CD4-positive, CD25-positive, alpha-beta regulatory T cell (primary cell): Measurements from ENCODE around the gene PYURF. TPM values are rescaled to one million over a fixed set of nuclear protein-coding genes. Genes with fewer than 3 reads are reported as not detected.

Experiments
- ATAC-seq, 2 donors: fragments of 150-1000 bp; cut with Tn5 transposase; one replicate each; pipeline ENCODE4 v1.10.0; 2021; ENCODE audit warnings: low read depth in 2 of 2, moderate number of reproducible peaks in 2 of 2, moderate library complexity in 1 of 2
- DNase-seq, 3 donors: peaks; one replicate each; pipeline versions ENCODE4 v3.0.0 to v3.0.0-alpha.2; 2012 to 2022; ENCODE audit warnings: mixed read lengths in 1 of 3
- H3K27ac ChIP-seq: one replicate; pipeline ENCODE4 v1.7.0; 2013; ENCODE audit warnings: mild to moderate bottlenecking, low read length; ENCODE audit not compliant: insufficient read depth, poor library complexity, severe bottlenecking
- H3K27me3 ChIP-seq: one replicate; pipeline ENCODE4 v1.7.0; 2013; ENCODE audit warnings: low read length; ENCODE audit not compliant: control insufficient read depth, insufficient read depth
- H3K36me3 ChIP-seq: one replicate; pipeline ENCODE4 v1.7.0; 2013; ENCODE audit warnings: mild to moderate bottlenecking, low read length, moderate library complexity; ENCODE audit not compliant: control insufficient read depth, insufficient read depth
- H3K4me1 ChIP-seq: 2 replicates; pipeline ENCODE4 v1.7.0; 2013; ENCODE audit warnings: mild to moderate bottlenecking, low read length; ENCODE audit not compliant: insufficient read depth, control insufficient read depth, poor library complexity, severe bottlenecking
- H3K4me3 ChIP-seq: one replicate; pipeline ENCODE4 v1.7.0; 2013; ENCODE audit warnings: low read depth, mild to moderate bottlenecking, low read length, moderate library complexity
- H3K9me3 ChIP-seq, 2 experiments: 1 replicate in 1 of 2; 2 replicates in 1 of 2; pipeline ENCODE4 v1.7.0; 2013; ENCODE audit warnings: low read length in 2 of 2, mild to moderate bottlenecking in 1 of 2, moderate library complexity in 1 of 2; ENCODE audit not compliant: control insufficient read depth in 2 of 2
- H3K27ac Mint-ChIP-seq, 3 donors: one replicate each; pipeline ENCODE4 v1.8.0; 2020 to 2022; ENCODE audit warnings: mild to moderate bottlenecking in 3 of 3, mixed read lengths in 3 of 3, moderate library complexity in 2 of 3
- H3K27me3 Mint-ChIP-seq: one replicate; pipeline ENCODE4 v1.8.0; 2022; ENCODE audit warnings: mild to moderate bottlenecking, mixed read lengths
- H3K36me3 Mint-ChIP-seq: one replicate; pipeline ENCODE4 v1.8.0; 2020; ENCODE audit warnings: mixed read lengths
- H3K4me1 Mint-ChIP-seq, 4 donors: one replicate each; pipeline ENCODE4 v1.8.0; 2020 to 2022; ENCODE audit warnings: mixed read lengths in 4 of 4, mild to moderate bottlenecking in 1 of 4
- H3K4me3 Mint-ChIP-seq, 4 donors: one replicate each; pipeline ENCODE4 v1.8.0; 2020 to 2022; ENCODE audit warnings: mild to moderate bottlenecking in 4 of 4, mixed read lengths in 4 of 4, moderate library complexity in 3 of 4
- H3K9me3 Mint-ChIP-seq, 7 donors: one replicate each; pipeline ENCODE4 v1.8.0; 2020 to 2022; ENCODE audit warnings: mixed read lengths in 7 of 7, mild to moderate bottlenecking in 3 of 7, moderate library complexity in 2 of 7
- polyA plus RNA-seq, 4 donors: library from polyadenylated mRNA; unstranded; fragments of 300-500 nt; fragmentation: Illumina TruSeq; gene quantifications; one replicate each; pipeline ENCODE4 v1.2.3, GENCODE V29; 2021
- total RNA-seq: library from RNA; stranded (reverse); gene quantifications from one replicate; pipeline ENCODE4 v1.2.3, GENCODE V29; 2022

Gene PYURF
- total and polyA plus RNA-seq, 5 donors from 2014 or later: 42.6 to 276 (median 265) TPM

DNA sequence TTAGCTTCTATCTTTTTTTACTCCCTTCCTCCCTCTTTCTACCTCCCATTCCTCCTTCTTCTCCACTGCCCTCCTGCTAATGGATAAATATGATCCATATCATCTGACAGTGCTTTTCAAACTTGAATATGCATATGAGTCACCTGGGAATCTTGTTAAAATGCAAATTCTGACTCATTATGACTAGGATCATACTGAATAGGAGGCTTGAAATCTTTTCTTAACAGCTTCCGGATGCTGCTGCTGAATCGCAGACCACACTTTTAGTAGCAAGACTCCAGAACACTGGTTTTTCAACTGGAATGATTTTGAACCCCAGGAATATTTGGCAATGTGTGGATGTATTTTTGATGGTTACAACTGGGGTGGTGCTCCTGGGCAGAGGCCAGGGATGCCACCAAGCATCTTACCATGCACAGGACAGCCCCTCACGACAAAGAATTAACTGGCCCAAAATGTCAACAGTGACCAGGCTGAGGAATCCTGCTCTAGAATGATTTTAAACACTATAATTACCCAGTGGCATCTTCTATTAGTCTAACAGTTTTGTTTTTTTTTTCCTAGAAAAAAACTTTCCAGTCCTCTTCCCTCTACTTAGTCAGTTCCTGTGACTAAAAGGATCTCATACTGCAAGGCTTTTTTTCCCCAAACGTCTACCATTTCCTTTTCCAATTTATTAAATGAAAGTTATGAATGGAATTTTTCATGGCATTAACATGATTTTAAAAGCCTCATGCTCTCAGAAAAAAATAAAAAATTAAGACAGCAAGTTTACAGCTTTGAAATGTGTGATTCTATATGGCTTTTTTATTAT, 10.6 kb upstream of the PYURF start:
- Histone ChIP-seq H3K4me3 (no peak overlapping the region), H3K4me1 (no peaks in the 10 kb centered on the region), H3K9me3 (no peaks in the 10 kb centered on the region), H3K27ac (no peak overlapping the region), H3K36me3 (no peaks in the 10 kb centered on the region), H3K27me3 (no peaks in the 10 kb centered on the region)
- Mint-ChIP-seq H3K9me3 (no peaks in the 10 kb centered on the region), H3K27me3 (no peaks in the 10 kb centered on the region), H3K27ac (no peak overlapping the region), H3K4me3 (no peak overlapping the region), H3K36me3 (no peaks in the 10 kb centered on the region), H3K4me1 (peaks cover 0 to under 1% (median 0%) of the 10 kb centered on the region in 4 donors)
- no peak for DNase-seq
- no peak for ATAC-seq

DNA sequence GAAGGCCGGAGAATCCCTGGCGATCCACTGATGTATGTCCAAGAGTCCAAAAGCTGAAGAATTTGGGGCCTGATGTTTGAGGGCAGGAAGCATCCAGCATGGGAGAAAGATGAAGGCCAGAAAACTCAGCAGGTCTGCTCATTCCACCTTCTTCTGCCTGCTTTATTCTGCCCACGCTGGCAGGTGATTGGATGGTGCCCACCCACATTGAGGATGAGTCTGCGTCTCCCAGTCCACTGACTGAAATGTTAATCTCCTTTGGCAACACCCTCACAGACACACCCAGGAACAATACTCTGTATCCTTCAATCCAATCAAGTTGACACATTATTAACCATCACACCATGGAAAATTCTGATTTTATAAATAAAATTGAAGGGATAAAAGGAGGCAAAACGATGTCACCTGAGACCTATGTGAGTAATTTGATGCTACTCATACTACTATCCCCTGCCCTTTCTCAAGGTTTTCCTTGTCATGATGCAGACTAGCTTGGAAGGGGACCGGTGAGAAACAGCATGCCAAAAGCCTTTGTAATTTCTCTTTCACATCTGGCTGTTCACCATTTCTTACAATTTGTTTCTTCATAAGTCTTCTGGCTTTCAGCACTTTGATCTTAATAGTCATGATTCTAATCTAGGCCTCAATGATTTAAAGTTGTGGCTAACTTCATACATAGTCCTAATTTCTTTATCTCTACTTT, 9.7 kb upstream of the PYURF start:
- H3K4me3 Mint-ChIP-seq: no peak overlapping the region
- H3K4me1 ChIP-seq: no peaks in the 10 kb centered on the region
- no peaks in the 10 kb centered on the region for H3K9me3 Mint-ChIP-seq
- no peaks in the 10 kb centered on the region for H3K36me3 Mint-ChIP-seq
- no peak for ATAC-seq
- no peaks in the 10 kb centered on the region for H3K9me3 ChIP-seq
- no peak overlapping the region for H3K4me3 ChIP-seq
- no peaks in the 10 kb centered on the region for H3K27me3 ChIP-seq
- H3K27ac Mint-ChIP-seq: no peak overlapping the region
- DNase-seq: no peak
- no peaks in the 10 kb centered on the region for H3K36me3 ChIP-seq
- H3K4me1 Mint-ChIP-seq: no peaks in the 10 kb centered on the region
- no peak overlapping the region for H3K27ac ChIP-seq
- H3K27me3 Mint-ChIP-seq: no peaks in the 10 kb centered on the region

DNA sequence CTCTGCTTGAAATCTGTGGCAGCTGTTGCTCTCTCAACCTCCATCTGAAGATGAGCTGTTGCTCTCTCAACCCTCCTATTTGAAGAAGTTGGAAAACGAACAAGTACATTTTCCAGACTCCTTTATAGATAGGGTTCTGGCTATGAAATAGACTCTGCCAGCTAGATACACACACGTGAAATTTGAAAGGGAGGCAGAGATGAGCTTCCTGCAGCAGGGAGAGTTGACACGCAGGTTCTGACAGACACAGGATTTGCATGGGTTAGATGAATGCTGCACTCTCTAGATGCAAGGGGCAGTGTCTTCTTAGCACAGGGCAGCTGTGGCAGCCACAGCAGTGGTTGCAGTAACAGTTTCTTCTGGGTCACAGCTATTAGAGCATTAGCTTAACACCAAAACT, 8.0 kb upstream of the PYURF start:
- H3K27ac ChIP-seq: no peak overlapping the region
- Mint-ChIP-seq H3K9me3 (no peaks in the 10 kb centered on the region), H3K27ac (no peak overlapping the region), H3K4me3 (no peak overlapping the region), H3K4me1 (peaks cover 0 to 8% (median 0%) of the 10 kb centered on the region in 4 donors), H3K36me3 (no peaks in the 10 kb centered on the region), H3K27me3 (no peaks in the 10 kb centered on the region)
- peaks cover 6% of the 10 kb centered on the region for H3K4me1 ChIP-seq
- ATAC-seq: no peak
- no peak for DNase-seq
- no peaks in the 10 kb centered on the region for H3K27me3 ChIP-seq
- H3K9me3 ChIP-seq: no peaks in the 10 kb centered on the region
- no peak overlapping the region for H3K4me3 ChIP-seq
- no peaks in the 10 kb centered on the region for H3K36me3 ChIP-seq

DNA sequence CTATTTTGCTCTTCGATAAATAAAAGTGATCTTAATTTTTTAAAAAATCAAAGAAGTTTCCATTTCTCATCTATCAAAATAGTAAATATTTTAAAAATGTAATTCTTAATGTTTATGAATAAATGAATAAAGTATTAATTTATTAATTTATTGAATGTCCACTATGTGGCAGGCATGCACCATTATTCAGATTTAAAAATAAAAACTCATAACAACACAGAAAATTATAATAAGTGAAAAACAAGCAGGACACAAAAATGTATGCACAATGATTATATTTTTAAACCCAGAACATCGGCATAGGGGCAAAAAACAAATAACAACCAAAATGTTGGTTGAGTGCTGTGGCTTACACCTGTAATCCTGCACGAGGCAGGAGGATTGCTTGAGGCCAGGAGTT, 5.3 kb upstream of the PYURF start:
- Histone ChIP-seq H3K27ac (no peak overlapping the region), H3K27me3 (no peaks in the 10 kb centered on the region), H3K4me3 (no peak overlapping the region), H3K36me3 (no peaks in the 10 kb centered on the region), H3K9me3 (no peaks in the 10 kb centered on the region), H3K4me1 (peaks cover 15% of the 10 kb centered on the region)
- ATAC-seq (no peak), DNase-seq (no peak)
- Mint-ChIP-seq H3K4me3 (no peak overlapping the region), H3K9me3 (no peaks in the 10 kb centered on the region), H3K36me3 (no peaks in the 10 kb centered on the region), H3K27ac (no peak overlapping the region), H3K27me3 (no peaks in the 10 kb centered on the region), H3K4me1 (peaks cover 5 to 25% (median 17%) of the 10 kb centered on the region in 4 donors)

- Histone ChIP-seq H3K4me1 (peaks cover 20% of the 10 kb centered on the region), H3K9me3 (no peaks in the 10 kb centered on the region), H3K36me3 (no peaks in the 10 kb centered on the region), H3K27me3 (no peaks in the 10 kb centered on the region), H3K4me3 (no peak overlapping the region), H3K27ac (no peak overlapping the region)
- H3K36me3 Mint-ChIP-seq: no peaks in the 10 kb centered on the region
- no peak overlapping the region for H3K4me3 Mint-ChIP-seq
- H3K27ac Mint-ChIP-seq: no peak overlapping the region
- H3K4me1 Mint-ChIP-seq: peaks cover 7 to 28% (median 18%) of the 10 kb centered on the region in 4 donors
- no peak for ATAC-seq
- no peaks in the 10 kb centered on the region for H3K9me3 Mint-ChIP-seq
- H3K27me3 Mint-ChIP-seq: no peaks in the 10 kb centered on the region
- no peak for DNase-seq
Measured at GRCh38 chr4:88527787-88528186, 4.2 kb upstream of the PYURF start.

GRCh38 chr4:88526221-88526815, 2.7 kb upstream of the PYURF start:
- Mint-ChIP-seq H3K9me3 (no peaks in the 10 kb centered on the region), H3K36me3 (no peaks in the 10 kb centered on the region), H3K27ac (peak overlapping the region in 2 of 3 donors; percentile 27 to 83), H3K27me3 (no peaks in the 10 kb centered on the region), H3K4me1 (peaks cover 18 to 41% (median 30%) of the 10 kb centered on the region in 4 donors), H3K4me3 (peak overlapping the region in 2 of 4 donors; percentile 91 to 99)
- Histone ChIP-seq H3K4me3 (peak overlapping the region; percentile 40), H3K36me3 (peaks cover 3% of the 10 kb centered on the region), H3K9me3 (no peaks in the 10 kb centered on the region), H3K4me1 (peaks cover 34% of the 10 kb centered on the region), H3K27me3 (no peaks in the 10 kb centered on the region), H3K27ac (no peak overlapping the region)
- DNase-seq: peak in 2 of 3 donors; percentile 51 to 59
- ATAC-seq: no peak

- ATAC-seq: no peak
- Histone ChIP-seq H3K9me3 (no peaks in the 10 kb centered on the region), H3K4me3 (peak overlapping the region; percentile 86), H3K36me3 (peaks cover 7% of the 10 kb centered on the region), H3K27me3 (no peaks in the 10 kb centered on the region), H3K4me1 (peaks cover 36% of the 10 kb centered on the region), H3K27ac (peak overlapping the region; percentile 66)
- no peaks in the 10 kb centered on the region for H3K27me3 Mint-ChIP-seq
- peak overlapping the region; percentile 85 to 99 (median 91) for H3K4me3 Mint-ChIP-seq
- peak overlapping the region; percentile 76 to 95 (median 82) for H3K27ac Mint-ChIP-seq
- no peaks in the 10 kb centered on the region for H3K36me3 Mint-ChIP-seq
- H3K9me3 Mint-ChIP-seq: no peaks in the 10 kb centered on the region
- no peak for DNase-seq
- peaks cover 18 to 49% (median 34%) of the 10 kb centered on the region in 4 donors for H3K4me1 Mint-ChIP-seq
Measured at GRCh38 chr4:88524171-88524570, 595 bp upstream of the PYURF start.
